Sigmoid colon (tissue), 4 donors: Measurements from ENCODE around the gene DDX43.
A peak's percentile ranks its signal among the peaks of the same experiment; 100 is the strongest.

Experiments
- CTCF ChIP-seq, 4 experiments: fragments of 450-650 bp in 3 of 4; fragments of 200-600 bp in 1 of 4; IDR thresholded peaks; one replicate each; pipeline ENCODE4 v1.5.1; 2016 to 2019; ENCODE audit warnings: antibody characterized with exemption in 4 of 4, mild to moderate bottlenecking in 3 of 4, moderate library complexity in 2 of 4
- EP300 ChIP-seq, 4 donors: sonication (generic); formaldehyde crosslinking; IDR thresholded peaks; one replicate each; pipeline ENCODE4 v1.6.1; 2017; ENCODE audit warnings: antibody characterized with exemption in 4 of 4
- POLR2A ChIP-seq, 2 donors: fragments of 450-650 bp; IDR thresholded peaks; one replicate each; pipeline ENCODE4 v1.6.1; 2016; ENCODE audit warnings: antibody characterized with exemption in 2 of 2, mild to moderate bottlenecking in 2 of 2, moderate library complexity in 2 of 2
- POLR2AphosphoS5 ChIP-seq, 4 donors: sonication (generic); formaldehyde crosslinking; IDR thresholded peaks; one replicate each; pipeline ENCODE4 v1.6.1; 2017; ENCODE audit warnings: antibody characterized with exemption in 4 of 4

GRCh38 chr6:73388800-73389512, 5.7 kb upstream of the DDX43 start:
- TF ChIP-seq CTCF (IDR thresholded peaks at IDR 0.05): peak in 2 of 4 experiments; percentile 25 to 54
- no peak for TF ChIP-seq POLR2A (IDR thresholded peaks at IDR 0.05)
- no peak for TF ChIP-seq EP300 (IDR thresholded peaks at IDR 0.05)
- TF ChIP-seq POLR2AphosphoS5 (IDR thresholded peaks at IDR 0.05): no peak
